K562 (cell line): ENCODE data around the gene FN3KRP. TPM values are rescaled to one million over a fixed set of nuclear protein-coding genes. Genes with fewer than 3 reads are reported as not detected.

Experiments
- ARID2 ChIP-seq: fragments of 450-650 bp; IDR thresholded peaks from 2 replicates; pipeline ENCODE4 v1.6.1; 2017; ENCODE audit warnings: antibody characterized with exemption, mild to moderate bottlenecking
- ARID3A ChIP-seq: IDR thresholded peaks from 2 replicates; pipeline ENCODE4 v1.6.1; 2012; ENCODE audit warnings: low read depth, low read length, improper control_type of control experiment, borderline replicate concordance
- ELK3 ChIP-seq: fragments of 450-650 bp; formaldehyde crosslinking; IDR thresholded peaks from 2 replicates; pipeline ENCODE4 v1.4.0; 2020; ENCODE audit warnings: mild to moderate bottlenecking
- KHSRP ChIP-seq: fragments of 450-650 bp; IDR thresholded peaks from 2 replicates; pipeline ENCODE4 v1.6.1; 2017
- MED1 ChIP-seq: sonication (generic); formaldehyde crosslinking; IDR thresholded peaks from 2 replicates; pipeline ENCODE4 v1.8.1; 2023; ENCODE audit warnings: missing genetic modification reagents, borderline replicate concordance
- MTA3 ChIP-seq: fragments of 450-650 bp; formaldehyde crosslinking; IDR thresholded peaks from 2 replicates; pipeline ENCODE4 v1.6.1; 2017; ENCODE audit warnings: mild to moderate bottlenecking, borderline replicate concordance
- NELFE ChIP-seq: IDR thresholded peaks from 2 replicates; pipeline ENCODE4 v1.6.1; 2011; ENCODE audit warnings: mild to moderate bottlenecking; ENCODE audit not compliant: insufficient read depth, insufficient read length
- POLR2AphosphoS2 ChIP-seq: IDR thresholded peaks from 2 replicates; pipeline ENCODE4 v1.6.1; 2012; ENCODE audit warnings: low read length, improper control_type of control experiment
- SAFB2 ChIP-seq: fragments of 200-400 bp; formaldehyde crosslinking; IDR thresholded peaks from 2 replicates; pipeline ENCODE4 v1.6.1; 2018; ENCODE audit warnings: borderline replicate concordance, low read length, low read depth, moderate library complexity; ENCODE audit not compliant: severe bottlenecking
- polyA plus RNA-seq, 8 experiments: library from polyadenylated mRNA; depleted of rRNA in 4 of 8; stranded (reverse) in 5 of 8; unstranded in 3 of 8; fragments of >200 nt; fragmentation: Nextera tagmentation in 2 of 8; fragmentation: Illumina TruSeq in 1 of 8; extraction: Ambion mirVana in 2 of 8; extraction: Trizol in 1 of 8; gene quantifications; 2 replicates each; pipeline versions ENCODE4 v1.2.1 to v1.2.3, GENCODE V29; 2011 to 2014; ENCODE audit warnings: inconsistent platforms in 1 of 8, missing spikeins in 1 of 8
- total RNA-seq, 7 experiments: library from RNA; depleted of rRNA in 6 of 7; stranded (reverse); fragments of >200 nt in 6 of 7; fragmentation: Illumina TruSeq in 2 of 7; extraction: Trizol in 2 of 7; gene quantifications; 2 replicates each; pipeline versions ENCODE4 v1.2.1 to v1.2.3, GENCODE V29; 2011 to 2021; ENCODE audit warnings: low replicate concordance in 1 of 7

FN3KRP gene
- total and polyA plus RNA-seq, 9 of the 15 experiments (the other 6 are each of a cell fraction or from before 2014, with no cell fraction given), result 2.0 to 32.1 (median 24.9) TPM

- no peak for TF ChIP-seq ARID3A
- TF ChIP-seq ELK3 (CRISPR knock-in tag), result no peak
- TF ChIP-seq MED1 (CRISPR knock-in tag), result no peak
- no peak for TF ChIP-seq MTA3
- no peak for TF ChIP-seq KHSRP
- TF ChIP-seq ARID2, result no peak
- TF ChIP-seq NELFE, result no peak
- no peak for TF ChIP-seq POLR2AphosphoS2
- TF ChIP-seq SAFB2, result no peak
These were observed 39.1 kb upstream of the FN3KRP start (continued) for GRCh38 chr17:82677353-82677925.
